Kidney (tissue), 14 donors: ENCODE results near the gene TBC1D5. TPM values are rescaled to one million over a fixed set of nuclear protein-coding genes. Genes with fewer than 3 reads are reported as not detected.
A peak's percentile ranks its signal among the peaks of the same experiment; 100 is the strongest.

ENCODE experiments used
- DNase-seq, 5 donors: peaks; one replicate each; pipeline ENCODE4 v3.0.0-alpha.2; 2013 to 2020
- FAIRE-seq: peaks from 2 replicates; lab custom pipeline; 2012; peaks lifted over from hg19 to GRCh38; lab: Jason Lieb, UNC
- H3K27ac ChIP-seq, 2 donors: one replicate each; pipeline ENCODE4 v1.7.0; 2013; ENCODE audit warnings: low read depth in 2 of 2, low read length in 2 of 2, inconsistent platforms in 1 of 2
- H3K27me3 ChIP-seq: one replicate; pipeline ENCODE4 v1.7.1; 2013; ENCODE audit warnings: low read length, inconsistent platforms; ENCODE audit not compliant: control insufficient read depth, insufficient read depth
- H3K36me3 ChIP-seq, 3 donors: one replicate each; pipeline versions ENCODE4 v1.7.0 to v1.7.1; 2013; ENCODE audit warnings: low read length in 3 of 3, control low read depth in 1 of 3, inconsistent platforms in 1 of 3; ENCODE audit not compliant: insufficient read depth in 3 of 3, control insufficient read depth in 2 of 3
- H3K4me1 ChIP-seq, 3 donors: one replicate each; pipeline versions ENCODE4 v1.7.0 to v1.7.1; 2013; ENCODE audit warnings: low read length in 3 of 3, inconsistent platforms in 1 of 3, low read depth in 1 of 3; ENCODE audit not compliant: control insufficient read depth in 2 of 3, insufficient read depth in 2 of 3
- H3K4me3 ChIP-seq, 3 donors: one replicate each; pipeline versions ENCODE4 v1.7.0 to v1.8.1; 2013; ENCODE audit warnings: low read length in 3 of 3, control low read depth in 1 of 3, inconsistent platforms in 1 of 3
- H3K9ac ChIP-seq, 3 donors: one replicate each; pipeline versions ENCODE4 v1.7.0 to v1.7.1; 2013; ENCODE audit warnings: low read length in 3 of 3, control low read depth in 1 of 3, inconsistent platforms in 1 of 3
- H3K9me3 ChIP-seq, 3 donors: one replicate each; pipeline versions ENCODE4 v1.7.0 to v1.7.1; 2013; ENCODE audit warnings: low read length in 3 of 3, control low read depth in 1 of 3, inconsistent platforms in 1 of 3; ENCODE audit not compliant: control insufficient read depth in 2 of 3, insufficient read depth in 1 of 3
- intact Hi-C: fragments of 100-400 bp; cut with DNase I; formaldehyde crosslinking; loops from one replicate; pipeline ENCODE4 v1.11.1; 2022
- polyA plus RNA-seq: library from polyadenylated mRNA; stranded (reverse); fragments of 350-450 nt; fragmentation: Illumina TruSeq; extraction: RNeasy Lipid Tissue Mini Kit (QIAGEN cat#74804); gene quantifications from one replicate; pipeline ENCODE4 v1.2.3, GENCODE V29; 2014; ENCODE audit warnings: low read depth, low replicate concordance; ENCODE audit not compliant: insufficient read depth
- total RNA-seq: library from RNA; stranded (reverse); fragmentation: NEBNext Ultra II Directional; extraction: Animal tissue kit (Norgen Biotek cat#: 25700); gene quantifications from one replicate; pipeline ENCODE4 v1.2.1, GENCODE V29; 2021
- TF ChIP-seq, protein P1 (sequence below): IDR thresholded peaks from 3 replicates; pipeline ENCODE4 v1.5.1; 2012; ENCODE audit warnings: mild to moderate bottlenecking, moderate library complexity, borderline replicate concordance; ENCODE audit not compliant: insufficient read depth; ENCODE audit errors: extremely low read depth
- donor health status: control.
- donor health status: control.
- donor health status: control.
- donor health status: control.
- donor health status: control.
- donor health status: DM: yes; HTN: yes; CAD: no.
- donor health status: Normal renal cell carcinoma (clear cell type).

The TBC1D5 gene
- total and polyA plus RNA-seq, 2 donors from 2014 or later = 9.7 to 77.7 TPM

DNA sequence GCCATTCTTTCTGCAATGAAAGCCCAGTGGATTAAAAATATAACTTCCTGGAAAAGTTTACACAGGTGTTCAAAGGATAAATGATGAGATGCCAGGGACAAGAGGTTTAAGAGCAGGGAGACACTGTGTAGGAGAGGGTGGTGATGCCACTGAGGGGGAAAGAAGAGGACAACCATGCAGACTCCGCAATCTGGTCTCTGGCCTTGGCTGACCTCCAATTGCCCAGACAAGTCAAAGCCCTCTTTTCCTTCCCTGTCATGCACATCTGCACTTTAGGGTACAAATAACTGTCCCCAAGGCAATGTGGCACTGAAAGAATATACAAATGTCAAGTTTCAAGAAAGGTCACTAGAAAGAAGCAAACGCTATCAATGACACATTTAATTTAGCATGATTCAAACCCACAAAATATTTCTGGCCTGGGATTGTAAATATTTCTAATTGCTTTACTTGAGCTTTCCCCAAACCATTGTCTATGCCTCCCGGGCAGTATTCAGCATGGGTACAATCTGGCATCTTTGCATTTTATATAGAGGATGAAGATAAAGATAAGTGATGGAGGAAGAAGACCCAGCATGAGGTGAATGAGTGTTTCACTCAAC lies 538.3 kb downstream of the TBC1D5 start:
- Histone ChIP-seq H3K36me3 (no peaks in the 10 kb centered on the region), H3K4me1 (peaks cover 0 to 5% (median 0%) of the 10 kb centered on the region in 3 donors), H3K27me3 (no peaks in the 10 kb centered on the region), H3K9ac (no peak overlapping the region), H3K27ac (no peak overlapping the region), H3K9me3 (peaks cover 0 to 10% (median 0%) of the 10 kb centered on the region in 3 donors), H3K4me3 (no peak overlapping the region)
- intact Hi-C loops = no loop called here
- DNase-seq (no peak), FAIRE-seq (no peak)
- TF ChIP-seq, protein P1, sequence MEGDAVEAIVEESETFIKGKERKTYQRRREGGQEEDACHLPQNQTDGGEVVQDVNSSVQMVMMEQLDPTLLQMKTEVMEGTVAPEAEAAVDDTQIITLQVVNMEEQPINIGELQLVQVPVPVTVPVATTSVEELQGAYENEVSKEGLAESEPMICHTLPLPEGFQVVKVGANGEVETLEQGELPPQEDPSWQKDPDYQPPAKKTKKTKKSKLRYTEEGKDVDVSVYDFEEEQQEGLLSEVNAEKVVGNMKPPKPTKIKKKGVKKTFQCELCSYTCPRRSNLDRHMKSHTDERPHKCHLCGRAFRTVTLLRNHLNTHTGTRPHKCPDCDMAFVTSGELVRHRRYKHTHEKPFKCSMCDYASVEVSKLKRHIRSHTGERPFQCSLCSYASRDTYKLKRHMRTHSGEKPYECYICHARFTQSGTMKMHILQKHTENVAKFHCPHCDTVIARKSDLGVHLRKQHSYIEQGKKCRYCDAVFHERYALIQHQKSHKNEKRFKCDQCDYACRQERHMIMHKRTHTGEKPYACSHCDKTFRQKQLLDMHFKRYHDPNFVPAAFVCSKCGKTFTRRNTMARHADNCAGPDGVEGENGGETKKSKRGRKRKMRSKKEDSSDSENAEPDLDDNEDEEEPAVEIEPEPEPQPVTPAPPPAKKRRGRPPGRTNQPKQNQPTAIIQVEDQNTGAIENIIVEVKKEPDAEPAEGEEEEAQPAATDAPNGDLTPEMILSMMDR = no peak

DNA sequence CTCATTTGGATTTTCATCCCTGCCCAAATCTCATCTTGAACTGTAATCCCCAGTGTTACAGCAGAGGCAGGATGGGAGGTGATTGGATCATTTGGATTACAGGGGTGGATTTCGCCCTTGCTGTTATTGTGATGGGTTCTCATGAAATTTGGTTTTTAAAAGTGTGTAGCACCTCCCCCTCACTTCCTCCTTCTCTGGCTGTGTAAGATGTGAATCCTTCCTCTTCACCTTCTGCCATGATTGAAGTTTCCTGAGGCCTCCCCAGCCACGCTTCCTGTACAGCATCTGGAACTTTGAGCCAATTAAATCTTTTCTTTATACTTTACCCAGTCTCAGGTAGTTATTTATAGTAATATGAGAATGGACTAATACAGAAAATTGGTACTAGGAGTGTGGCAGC lies 540.9 kb downstream of the TBC1D5 start:
- DNase-seq (no peak), FAIRE-seq (no peak)
- TF ChIP-seq, protein P1 = no peak
- Histone ChIP-seq H3K9me3 (peaks cover 0 to 10% (median 0%) of the 10 kb centered on the region in 3 donors), H3K9ac (no peak overlapping the region), H3K27me3 (no peaks in the 10 kb centered on the region), H3K4me1 (peaks cover 0 to 5% (median 0%) of the 10 kb centered on the region in 3 donors), H3K36me3 (no peaks in the 10 kb centered on the region), H3K27ac (no peak overlapping the region), H3K4me3 (no peak overlapping the region)
- intact Hi-C loops = no loop called here

DNA sequence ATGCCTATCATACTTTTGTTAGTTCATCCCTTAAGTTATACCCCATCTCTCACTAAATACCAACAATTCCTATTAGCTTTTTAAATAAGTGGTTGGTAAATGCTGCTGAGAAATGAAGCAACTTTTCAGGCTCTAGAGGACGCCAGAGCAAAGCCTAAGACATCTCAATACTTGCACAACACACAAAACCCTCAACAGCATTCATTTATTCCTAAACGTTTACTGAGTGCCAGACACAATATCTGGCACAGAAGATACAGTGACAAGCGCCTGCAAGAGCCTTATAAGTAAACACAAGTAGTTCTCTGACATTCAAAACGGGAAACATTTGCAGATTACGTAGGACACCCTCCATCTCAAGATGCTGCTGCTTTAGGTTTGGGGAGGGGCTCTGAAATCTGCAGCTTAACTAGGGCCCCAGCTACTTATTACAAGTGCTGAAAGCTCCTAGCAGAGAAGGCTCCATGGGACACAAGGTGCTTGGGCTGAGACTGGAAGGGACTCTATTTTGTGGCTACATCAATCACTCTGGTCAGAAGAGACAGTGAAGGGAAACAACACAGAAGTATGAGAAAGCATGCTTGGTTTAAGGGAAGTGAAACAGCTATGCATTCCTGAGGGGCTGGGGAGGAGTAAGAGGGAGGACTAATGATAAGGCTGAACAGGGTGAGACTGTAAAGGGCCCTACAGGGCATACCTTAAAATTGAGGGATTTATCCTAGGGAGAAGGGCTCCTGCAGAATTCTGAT lies 546.4 kb downstream of the TBC1D5 start:
- Histone ChIP-seq H3K4me1 (no peaks in the 10 kb centered on the region), H3K27me3 (no peaks in the 10 kb centered on the region), H3K9ac (no peak overlapping the region), H3K4me3 (no peak overlapping the region), H3K36me3 (no peaks in the 10 kb centered on the region), H3K9me3 (no peaks in the 10 kb centered on the region), H3K27ac (no peak overlapping the region)
- intact Hi-C loops = no loop called here
- TF ChIP-seq, protein P1 = peak; percentile 13
- FAIRE-seq = no peak
- no peak for DNase-seq
